PFSK-1 (cell line): ENCODE results near the gene CAMSAP1.

Experiments used
- POLR2AphosphoS5 ChIP-seq: IDR thresholded peaks from 2 replicates; pipeline ENCODE4 v1.6.1; 2012; ENCODE audit warnings: low read depth, mild to moderate bottlenecking, control low read depth, low read length, moderate library complexity
- REST ChIP-seq, 2 experiments: IDR thresholded peaks; 2 replicates each; pipeline versions ENCODE4 v1.6.1 to v1.8.0; 2011 to 2012; ENCODE audit warnings: low read depth in 2 of 2, low read length in 2 of 2, control low read depth in 1 of 2, inconsistent platforms in 1 of 2, mild to moderate bottlenecking in 1 of 2, moderate library complexity in 1 of 2; ENCODE audit not compliant: insufficient read depth in 1 of 2
- TAF1 ChIP-seq: IDR thresholded peaks from 2 replicates; pipeline ENCODE4 v1.6.1; 2012; ENCODE audit warnings: low read length, control low read depth, borderline replicate concordance; ENCODE audit not compliant: insufficient read depth

- no peak for TF ChIP-seq POLR2AphosphoS5
- no peak for TF ChIP-seq REST (IDR thresholded peaks at IDR 0.05; ENCODE audit: insufficient read depth in 1 of 2, low read depth in 2 of 2, low read length in 2 of 2)
- TF ChIP-seq TAF1 = no peak
Observed at GRCh38 chr9:135769489-135770202, 137.7 kb downstream of the CAMSAP1 start.
